Non-pigmented ciliary epithelial cell (primary cell): ENCODE measurements around the gene NUP58.

Source experiments
- DNase-seq: peaks from one replicate; pipeline ENCODE4 v3.0.0-alpha.2; 2010; ENCODE audit warnings: low read depth

NUP58 gene

GRCh38 chr13:25301347-25302113 is at the start of gene NUP58:
TSS of gene NUP58 (plus strand) at chr13:25301625. CDS start at chr13:25301774, 149 bp downstream.
- peak; percentile 80 for DNase-seq

- DNase-seq, result no peak
Observed at GRCh38 chr13:25252225-25252624, 49.2 kb upstream of the NUP58 start.

- DNase-seq, result no peak
Observed at GRCh38 chr13:25252752-25253151, 48.7 kb upstream of the NUP58 start.

- DNase-seq, result no peak
Observed at GRCh38 chr13:25253702-25254101, 47.7 kb upstream of the NUP58 start.

GRCh38 chr13:25262261-25262660 is 39.2 kb upstream of the NUP58 start:
- DNase-seq, result no peak

- no peak for DNase-seq
Observed at GRCh38 chr13:25266706-25267105, 34.7 kb upstream of the NUP58 start.

GRCh38 chr13:25267715-25268114 is 33.7 kb upstream of the NUP58 start:
- DNase-seq, result no peak

GRCh38 chr13:25268561-25268960 is 32.9 kb upstream of the NUP58 start:
- no peak for DNase-seq

- DNase-seq, result no peak
Observed at GRCh38 chr13:25276748-25277147, 24.7 kb upstream of the NUP58 start.

GRCh38 chr13:25280396-25280795 is 21.0 kb upstream of the NUP58 start:
- no peak for DNase-seq

- no peak for DNase-seq
Observed at GRCh38 chr13:25281193-25281934, 20.1 kb upstream of the NUP58 start.

GRCh38 chr13:25281935-25282332 is 19.5 kb upstream of the NUP58 start:
- no peak for DNase-seq

GRCh38 chr13:25286308-25286968 is 15.0 kb upstream of the NUP58 start:
- no peak for DNase-seq

- no peak for DNase-seq
Observed at GRCh38 chr13:25286969-25287961, 14.2 kb upstream of the NUP58 start, which contains the start of gene MTMR6. TSS of gene MTMR6 (minus strand) at chr13:25287488. CDS start at chr13:25287247, 241 bp downstream.

GRCh38 chr13:25288966-25289365 is 12.5 kb upstream of the NUP58 start:
- DNase-seq, result no peak

GRCh38 chr13:25291691-25292090 is 9.7 kb upstream of the NUP58 start:
- DNase-seq, result no peak

- DNase-seq, result no peak
Observed at GRCh38 chr13:25292301-25292700, 9.1 kb upstream of the NUP58 start.

- no peak for DNase-seq
Observed at GRCh38 chr13:25295228-25295627, 6.2 kb upstream of the NUP58 start.

GRCh38 chr13:25295701-25296100 is 5.7 kb upstream of the NUP58 start:
- DNase-seq, result no peak

- no peak for DNase-seq
Observed at GRCh38 chr13:25300861-25301346, 521 bp upstream of the NUP58 start.

- DNase-seq, result no peak
Observed at GRCh38 chr13:25302121-25302520, 696 bp downstream of the NUP58 start.
